Coronary artery (tissue), 2 donors: ENCODE results near the gene DYDC1.
"Not testable (repeated sequence)": the region's sequence is repeated elsewhere in the genome, so short reads cannot be mapped to it uniquely, and the experiment has no call there.

Source experiments
- DNase-seq: peaks from one replicate; pipeline ENCODE4 v3.0.0-alpha.2; 2017; ENCODE audit warnings: low spot score
- H3K27ac ChIP-seq, 2 donors: fragments of 200-600 bp; sonication (generic); one replicate each; pipeline ENCODE4 v1.5.1; 2016 to 2019
- H3K4me3 ChIP-seq: fragments of 200-600 bp; sonication (generic); 2 replicates; pipeline ENCODE4 v1.5.1; 2016; ENCODE audit warnings: mild to moderate bottlenecking, moderate library complexity
- TF ChIP-seq, protein P1 (sequence below): fragments of 200-600 bp; sonication (generic); IDR thresholded peaks from one replicate; pipeline ENCODE4 v1.5.1; 2019; ENCODE audit warnings: antibody characterized with exemption

The DYDC1 gene

DNA sequence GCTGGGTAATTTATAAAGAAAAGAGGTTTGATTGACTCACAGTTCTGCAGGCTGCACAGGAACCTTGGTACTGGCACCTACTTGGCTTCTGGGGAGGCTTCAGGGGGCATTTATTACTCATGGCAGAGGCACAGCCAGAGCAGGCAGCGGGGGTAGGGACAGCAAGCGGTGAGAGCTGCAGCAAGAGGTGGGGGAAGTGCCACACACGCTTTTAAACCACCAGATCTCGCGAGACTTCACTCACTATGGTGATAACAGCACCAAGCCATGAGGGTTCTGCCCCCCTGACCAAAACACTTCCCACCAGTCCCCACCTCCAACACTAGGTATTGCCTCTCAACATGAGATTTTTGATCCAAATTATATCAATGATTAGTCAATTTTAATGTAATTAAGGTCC, 43.0 kb downstream of the DYDC1 start:
- TF ChIP-seq, protein P1, sequence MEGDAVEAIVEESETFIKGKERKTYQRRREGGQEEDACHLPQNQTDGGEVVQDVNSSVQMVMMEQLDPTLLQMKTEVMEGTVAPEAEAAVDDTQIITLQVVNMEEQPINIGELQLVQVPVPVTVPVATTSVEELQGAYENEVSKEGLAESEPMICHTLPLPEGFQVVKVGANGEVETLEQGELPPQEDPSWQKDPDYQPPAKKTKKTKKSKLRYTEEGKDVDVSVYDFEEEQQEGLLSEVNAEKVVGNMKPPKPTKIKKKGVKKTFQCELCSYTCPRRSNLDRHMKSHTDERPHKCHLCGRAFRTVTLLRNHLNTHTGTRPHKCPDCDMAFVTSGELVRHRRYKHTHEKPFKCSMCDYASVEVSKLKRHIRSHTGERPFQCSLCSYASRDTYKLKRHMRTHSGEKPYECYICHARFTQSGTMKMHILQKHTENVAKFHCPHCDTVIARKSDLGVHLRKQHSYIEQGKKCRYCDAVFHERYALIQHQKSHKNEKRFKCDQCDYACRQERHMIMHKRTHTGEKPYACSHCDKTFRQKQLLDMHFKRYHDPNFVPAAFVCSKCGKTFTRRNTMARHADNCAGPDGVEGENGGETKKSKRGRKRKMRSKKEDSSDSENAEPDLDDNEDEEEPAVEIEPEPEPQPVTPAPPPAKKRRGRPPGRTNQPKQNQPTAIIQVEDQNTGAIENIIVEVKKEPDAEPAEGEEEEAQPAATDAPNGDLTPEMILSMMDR = no peak
- no peak for DNase-seq
- H3K4me3 ChIP-seq = no peak overlapping the region

DNA sequence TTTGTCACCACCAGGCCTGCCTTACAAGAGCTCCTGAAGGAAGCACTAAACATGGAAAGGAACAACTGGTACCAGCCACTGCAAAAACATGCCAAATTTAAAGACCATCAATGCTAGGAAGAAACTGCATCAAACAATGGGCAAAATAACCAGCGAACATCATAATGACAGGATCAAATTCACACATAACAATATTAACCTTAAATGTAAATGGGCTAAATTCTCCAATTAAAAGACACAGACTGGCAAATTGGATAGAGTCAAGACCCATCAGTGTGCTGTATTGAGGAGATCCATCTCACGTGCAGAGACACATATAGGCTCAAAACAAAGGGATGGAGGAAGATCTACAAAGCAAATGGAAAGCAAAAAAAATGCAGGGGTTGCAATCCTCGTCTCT, 50.6 kb downstream of the DYDC1 start:
- not testable (repeated sequence) for H3K27ac ChIP-seq, DNase-seq, H3K4me3 ChIP-seq

More for the DNA sequence above, 43.0 kb downstream of the DYDC1 start:
- H3K27ac ChIP-seq = no peak overlapping the region

DNA sequence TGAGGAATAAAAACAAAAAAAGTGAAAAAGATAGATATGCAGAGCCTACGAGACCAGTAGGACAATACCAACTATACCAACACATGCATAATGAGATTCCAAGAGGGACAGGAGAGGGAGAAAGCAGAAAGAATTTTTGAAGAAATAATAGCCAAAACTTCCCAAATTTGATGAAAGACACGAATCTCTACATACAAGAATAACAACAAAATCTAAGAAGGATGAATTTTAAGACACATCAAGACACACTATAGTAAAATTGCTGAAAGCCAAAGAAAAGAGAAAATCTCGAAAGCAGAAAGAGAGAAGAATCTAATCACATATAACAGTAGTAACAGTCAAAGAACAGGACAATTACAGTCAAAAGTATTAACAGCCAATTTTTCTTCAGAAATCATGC, 59.6 kb downstream of the DYDC1 start:
- Histone ChIP-seq H3K4me3 (no peak overlapping the region), H3K27ac (no peak overlapping the region)
- TF ChIP-seq, protein P1 = no peak
- DNase-seq = no peak

DNA sequence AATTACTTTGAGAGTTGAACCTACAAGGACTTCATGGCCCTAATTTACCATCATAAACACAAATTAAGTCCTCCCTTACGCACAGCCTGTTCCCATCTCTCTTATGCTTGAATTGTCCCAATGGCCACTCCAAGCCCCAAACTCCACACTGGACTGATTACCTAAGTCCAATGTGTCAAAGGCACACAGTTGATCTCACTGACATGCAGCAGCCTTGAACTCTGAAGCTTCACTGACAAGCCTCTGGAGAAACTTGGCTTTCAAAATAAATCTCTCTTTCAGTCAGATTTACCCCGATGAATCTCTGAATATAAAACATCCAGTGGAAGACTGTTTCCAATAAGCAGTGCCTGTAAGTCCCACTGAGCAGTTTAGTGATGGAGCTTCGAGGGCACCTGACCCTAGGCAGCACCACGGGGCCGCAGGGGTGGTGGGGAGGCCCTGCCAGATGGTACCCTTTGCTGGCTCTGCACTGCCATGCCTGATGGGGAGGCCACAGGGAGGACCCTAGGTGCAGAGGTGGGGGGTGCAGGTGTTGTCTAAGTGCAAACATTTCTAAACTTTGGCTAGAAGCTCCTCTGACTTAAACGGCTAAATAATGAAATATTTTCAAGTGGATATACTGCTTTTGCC, 63.8 kb downstream of the DYDC1 start:
- no peak for DNase-seq
- Histone ChIP-seq H3K4me3 (no peak overlapping the region), H3K27ac (no peak overlapping the region)
- TF ChIP-seq, protein P1 = no peak

DNA sequence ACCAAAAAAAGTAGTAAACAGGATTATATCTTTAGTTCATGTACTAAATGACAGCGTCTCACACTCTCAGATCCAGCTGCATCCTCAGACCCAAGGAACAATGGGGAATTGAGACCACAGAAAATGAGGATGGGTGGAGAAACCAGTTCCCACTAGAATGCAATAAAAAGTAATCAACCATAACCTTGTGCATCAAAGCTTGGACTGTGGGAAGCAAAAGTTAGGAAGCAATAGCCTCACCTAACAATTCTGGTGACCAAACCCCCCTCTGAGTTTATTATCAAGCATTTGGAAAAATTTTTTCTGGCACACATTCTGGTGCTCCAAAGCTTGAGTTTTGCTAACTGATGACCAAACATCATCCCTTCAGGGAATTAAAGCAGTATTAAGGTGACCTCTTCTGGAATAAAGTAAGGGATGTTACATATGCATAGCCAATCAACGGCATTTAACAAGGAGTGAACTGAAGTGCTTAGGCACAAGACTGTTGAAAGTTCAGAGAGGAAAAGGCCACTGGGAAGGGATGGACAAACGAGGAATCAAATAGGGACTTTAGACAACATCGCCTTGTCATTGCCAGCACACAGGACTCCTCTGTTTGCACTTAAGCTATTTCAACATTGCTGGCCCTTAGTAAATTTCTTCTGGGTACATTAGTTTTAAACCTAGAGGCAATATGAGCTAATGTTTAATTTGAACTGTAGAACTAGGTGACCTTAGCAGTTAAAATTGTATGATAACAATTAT, 65.9 kb downstream of the DYDC1 start:
- DNase-seq = no peak
- Histone ChIP-seq H3K27ac (no peak overlapping the region), H3K4me3 (no peak overlapping the region)
- TF ChIP-seq, protein P1 = no peak

DNA sequence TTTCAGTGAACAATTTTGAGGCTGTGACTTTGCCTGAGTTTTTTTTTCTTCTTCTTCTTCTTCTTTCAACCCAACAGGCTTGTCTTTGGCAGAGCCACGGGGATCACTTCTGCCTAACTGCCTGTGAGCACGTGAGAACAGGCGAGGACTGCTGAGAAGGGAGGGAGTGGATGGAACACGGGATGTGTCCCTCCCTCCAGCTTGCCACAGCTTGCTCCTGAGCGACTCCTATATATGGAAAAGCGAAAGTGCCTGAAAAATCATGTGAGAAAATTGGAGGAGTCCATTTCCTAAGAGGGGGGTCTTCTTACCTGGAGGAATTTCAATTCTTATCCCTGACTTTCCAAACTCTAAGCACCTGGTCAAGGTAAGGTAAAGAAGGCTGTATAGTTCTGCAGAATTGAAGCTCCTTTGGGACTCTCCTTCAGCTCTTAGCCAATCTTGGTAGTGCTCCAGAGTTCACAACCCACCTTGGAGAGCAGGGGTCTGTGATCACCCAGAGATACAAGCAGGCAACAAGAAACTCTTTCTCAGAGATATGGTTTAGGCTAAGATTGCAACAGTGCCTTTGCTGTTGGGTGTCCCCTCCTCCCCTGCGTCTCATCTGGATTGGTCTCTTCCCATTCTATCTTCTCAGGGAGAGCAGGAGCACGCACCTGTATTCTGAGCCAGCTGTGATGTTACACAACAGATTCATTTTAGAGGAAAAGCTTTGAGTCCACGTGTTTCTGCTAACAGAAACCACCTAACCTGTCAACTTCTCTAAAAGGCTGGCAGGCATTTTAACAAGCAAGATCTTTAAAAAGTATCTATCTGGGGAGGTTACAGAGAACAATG, 66.9 kb downstream of the DYDC1 start, which contains the start of gene MAT1A:
MAT1A (minus strand) TSS at position 208 of the 837 bp plus-strand sequence. CDS start 235 bp downstream, outside the sequence.
- no peak for DNase-seq
- Histone ChIP-seq H3K4me3 (no peak within 1 kb of the TSS), H3K27ac (no peak within 1 kb of the TSS)
- TF ChIP-seq, protein P1 = no peak

DNA sequence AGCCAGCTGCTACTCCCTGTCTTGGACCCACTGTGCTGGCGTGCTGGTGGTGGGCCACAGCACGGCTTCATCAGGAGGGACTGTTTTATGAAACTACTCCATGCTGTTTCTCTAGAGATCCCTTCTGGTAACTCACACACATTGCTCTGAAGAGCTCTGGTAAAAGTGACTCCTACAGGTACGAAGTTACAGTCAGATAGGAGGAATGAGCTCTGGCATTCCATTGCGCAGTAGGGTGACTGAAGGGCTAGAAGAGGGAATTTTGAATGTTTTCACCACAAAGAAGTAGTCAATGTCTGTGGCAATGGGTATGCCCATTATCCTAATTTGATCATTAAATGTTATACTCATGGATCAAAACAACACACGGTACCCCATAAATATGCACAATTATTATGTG, 67.7 kb downstream of the DYDC1 start:
- no peak overlapping the region for H3K27ac ChIP-seq
- H3K4me3 ChIP-seq = no peak overlapping the region
- no peak for DNase-seq
- TF ChIP-seq, protein P1 = no peak
